GM08714 (cell line): ENCODE measurements around the gene OPTC.

Experiments
- H3K4me3 ChIP-seq: fragments of 200-500 bp; sonication (Bioruptor generic); 2 replicates; pipeline ENCODE4 v1.5.1; 2014; ENCODE audit warnings: mild to moderate bottlenecking, low read length, inconsistent platforms
- ZNF274 ChIP-seq: IDR thresholded peaks from 2 replicates; pipeline ENCODE4 v1.6.1; 2012; ENCODE audit warnings: mild to moderate bottlenecking, low read depth, low read length

The OPTC gene

DNA sequence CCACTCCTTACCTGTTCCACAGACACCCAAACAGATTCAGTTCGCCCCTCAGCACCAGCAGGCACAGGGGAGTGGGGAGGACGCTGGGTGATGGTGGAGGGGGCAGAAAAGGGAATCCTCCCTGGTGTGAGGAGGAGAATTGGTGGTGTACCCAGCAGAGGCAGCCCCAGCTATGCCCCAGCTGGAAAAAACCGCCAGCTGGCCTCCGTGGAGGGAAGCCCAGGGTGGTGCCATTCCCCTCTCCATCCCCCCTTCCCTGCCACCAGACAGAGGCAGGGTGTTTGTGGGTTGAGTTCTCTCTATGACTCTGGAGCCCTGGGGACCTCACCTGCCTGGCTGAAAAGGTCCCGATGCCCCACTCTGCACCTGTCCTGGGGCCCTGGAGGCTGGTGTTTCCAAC, 27.9 kb downstream of the OPTC start:
- H3K4me3 ChIP-seq: no peak overlapping the region
- TF ChIP-seq ZNF274: no peak

- no peak for TF ChIP-seq ZNF274
- H3K4me3 ChIP-seq: no peak overlapping the region
These were observed 28.3 kb downstream of the OPTC start for GRCh38 chr1:203522237-203522636.

DNA sequence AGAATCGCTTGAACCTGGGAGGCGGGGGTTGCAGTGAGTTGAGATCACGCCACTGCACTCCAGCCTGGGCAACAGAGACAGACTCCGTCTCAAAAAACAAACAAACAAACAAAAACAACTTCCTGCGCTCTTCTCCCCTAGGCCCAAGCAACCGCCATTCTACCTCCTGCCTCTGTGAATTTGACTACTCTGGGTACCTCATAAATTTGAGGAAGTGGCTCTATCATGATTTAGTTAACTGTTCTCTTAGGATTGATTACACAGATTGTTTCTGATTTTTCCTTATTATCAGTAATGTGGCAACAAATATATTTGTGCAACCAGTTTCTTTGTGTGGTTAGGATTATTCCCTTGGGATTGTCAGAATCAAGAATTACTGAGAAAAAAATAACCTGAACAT, 29.7 kb downstream of the OPTC start:
- H3K4me3 ChIP-seq: no peak overlapping the region
- TF ChIP-seq ZNF274: no peak

DNA sequence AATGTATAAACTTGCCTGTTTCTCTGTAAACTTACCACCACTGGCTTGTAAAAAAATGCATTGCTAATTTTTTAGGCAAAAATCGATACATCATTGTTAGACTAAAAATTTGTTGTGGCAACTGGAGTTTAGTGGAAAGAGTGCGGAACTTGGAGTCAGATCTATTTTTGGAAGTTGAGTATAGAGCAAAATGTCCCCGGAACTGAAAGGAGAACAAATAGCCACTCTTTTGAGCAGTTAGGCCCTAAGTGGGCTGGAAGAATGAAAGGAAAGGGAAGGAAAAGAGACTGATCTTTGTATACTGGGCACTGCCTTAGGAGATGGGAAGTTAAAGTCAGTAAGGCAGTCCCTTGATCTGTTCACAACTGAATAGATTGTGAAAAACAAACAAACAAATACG, 30.2 kb downstream of the OPTC start:
- H3K4me3 ChIP-seq: no peak overlapping the region
- no peak for TF ChIP-seq ZNF274

DNA sequence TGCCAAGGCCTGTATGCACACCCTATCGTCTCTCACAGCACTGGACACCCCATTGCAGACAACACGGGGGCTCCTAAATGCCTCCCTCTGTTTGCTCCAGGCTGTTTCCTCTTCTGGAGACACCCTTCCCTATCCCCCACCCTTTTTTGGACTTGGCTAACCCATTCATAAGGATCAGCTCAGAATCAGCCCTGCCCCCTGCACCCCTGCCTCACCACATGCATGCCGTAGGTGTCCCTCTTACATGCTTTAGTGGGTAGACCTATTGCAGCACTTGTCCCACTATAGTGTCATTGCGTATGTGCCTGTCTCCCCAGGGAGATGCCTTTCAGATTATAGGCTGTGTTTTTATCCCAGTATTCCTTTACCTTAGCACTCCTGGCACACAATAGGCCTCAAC, 30.9 kb downstream of the OPTC start:
- TF ChIP-seq ZNF274: no peak
- no peak overlapping the region for H3K4me3 ChIP-seq

GRCh38 chr1:203525685-203526084, 31.7 kb downstream of the OPTC start:
- no peak overlapping the region for H3K4me3 ChIP-seq
- no peak for TF ChIP-seq ZNF274

DNA sequence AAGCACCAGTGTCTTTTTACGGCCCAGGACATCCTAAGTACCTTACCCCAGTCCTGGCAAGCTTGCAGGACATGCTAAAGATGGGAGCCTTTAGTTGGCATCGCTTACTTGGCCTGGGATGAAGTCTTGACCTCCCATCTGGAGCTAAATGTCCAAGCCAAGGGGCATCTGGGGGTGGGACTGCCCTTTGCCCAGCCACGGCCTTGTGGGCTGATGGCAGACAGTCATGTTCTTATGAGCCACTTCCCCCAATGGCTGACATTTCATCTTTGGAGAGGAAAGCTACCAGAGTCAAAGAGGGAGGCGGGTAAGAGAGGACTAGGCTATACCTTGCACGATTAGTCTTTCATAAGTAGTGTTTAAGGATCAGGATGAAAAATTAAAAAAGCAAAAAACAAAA, 32.2 kb downstream of the OPTC start:
- TF ChIP-seq ZNF274: no peak
- no peak overlapping the region for H3K4me3 ChIP-seq

GRCh38 chr1:203526572-203526971, 32.6 kb downstream of the OPTC start:
- H3K4me3 ChIP-seq: no peak overlapping the region

DNA sequence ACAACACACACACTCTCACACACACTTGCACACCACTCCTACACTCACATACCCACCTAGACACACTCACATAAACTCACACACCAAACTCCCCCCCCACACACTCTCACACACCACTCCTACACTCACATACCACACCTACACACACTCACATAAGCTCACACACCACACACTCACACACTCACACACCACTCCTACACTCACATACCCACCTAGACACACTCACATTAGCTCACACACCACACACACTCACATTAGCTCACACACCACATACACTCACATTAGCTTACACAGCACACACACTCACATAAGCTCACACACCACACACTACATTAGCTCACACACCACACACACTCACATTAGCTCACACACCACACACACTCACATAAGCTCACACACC, 33.1 kb downstream of the OPTC start:
- no peak for TF ChIP-seq ZNF274
- H3K4me3 ChIP-seq: no peak overlapping the region

More at GRCh38 chr1:203526572-203526971, 32.6 kb downstream of the OPTC start:
- TF ChIP-seq ZNF274: no peak

DNA sequence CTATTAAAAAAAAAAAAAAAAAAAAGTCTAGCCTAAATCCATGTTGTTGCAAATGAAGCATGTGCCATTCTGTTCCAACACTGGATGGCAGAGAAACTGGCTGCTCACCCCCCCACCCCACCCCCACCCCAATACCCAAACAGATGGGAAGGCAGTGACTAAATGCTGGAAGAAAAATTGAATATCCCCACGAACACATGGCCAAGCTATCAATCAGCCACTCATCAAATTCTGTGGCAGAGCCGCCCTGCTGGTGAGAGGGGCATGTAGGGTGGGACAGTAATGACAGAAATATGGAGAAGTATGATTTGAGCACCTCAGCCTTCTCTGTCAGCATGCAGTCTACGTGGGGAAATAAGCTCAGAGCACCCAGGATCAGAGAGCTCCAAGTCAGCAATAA, 34.1 kb downstream of the OPTC start:
- TF ChIP-seq ZNF274: no peak
- H3K4me3 ChIP-seq: no peak overlapping the region

DNA sequence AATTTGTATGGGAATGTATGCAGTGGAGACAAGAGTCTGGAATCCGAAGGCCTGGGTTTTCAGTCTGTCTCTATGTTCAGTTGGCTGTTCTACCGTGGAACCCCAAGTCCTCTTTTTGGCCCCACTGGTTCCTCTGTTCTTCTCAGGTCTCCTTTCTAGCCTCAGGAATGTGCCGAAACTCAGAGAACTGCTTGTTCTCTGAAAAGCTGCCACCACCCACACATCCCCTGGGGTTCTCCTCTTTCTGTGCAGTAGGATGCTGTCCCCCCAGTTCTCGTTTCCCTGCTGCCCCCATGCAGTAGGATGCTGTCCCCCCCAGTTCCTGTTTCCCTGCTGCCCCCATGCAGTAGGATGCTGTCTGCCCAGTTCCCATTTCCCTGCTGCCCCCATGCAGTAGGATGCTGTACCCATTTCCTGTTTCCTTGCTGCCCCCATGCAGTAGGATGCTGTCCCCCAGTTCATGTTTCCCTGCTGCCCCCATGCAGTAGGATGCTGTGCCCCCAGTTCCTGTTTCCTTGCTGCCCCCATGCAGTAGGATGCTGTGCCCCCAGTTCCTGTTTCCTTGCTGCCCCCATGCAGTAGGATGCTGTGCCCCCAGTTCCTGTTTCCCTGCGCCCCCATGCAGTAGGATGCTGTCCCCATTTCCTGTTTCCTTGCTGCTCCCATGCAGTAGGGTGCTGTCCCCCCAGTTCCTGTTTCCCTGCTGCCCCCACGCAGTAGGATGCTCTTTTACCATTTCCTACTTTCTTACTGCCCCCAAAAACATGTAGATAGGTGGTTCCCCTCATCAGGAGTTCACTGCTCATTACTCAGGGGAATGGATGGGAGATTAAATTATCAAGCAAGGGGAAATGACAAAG, 35.3 kb downstream of the OPTC start:
- H3K4me3 ChIP-seq: no peak overlapping the region
- TF ChIP-seq ZNF274: no peak

GRCh38 chr1:203531063-203531462, 37.1 kb downstream of the OPTC start:
- TF ChIP-seq ZNF274: no peak
- no peak overlapping the region for H3K4me3 ChIP-seq

DNA sequence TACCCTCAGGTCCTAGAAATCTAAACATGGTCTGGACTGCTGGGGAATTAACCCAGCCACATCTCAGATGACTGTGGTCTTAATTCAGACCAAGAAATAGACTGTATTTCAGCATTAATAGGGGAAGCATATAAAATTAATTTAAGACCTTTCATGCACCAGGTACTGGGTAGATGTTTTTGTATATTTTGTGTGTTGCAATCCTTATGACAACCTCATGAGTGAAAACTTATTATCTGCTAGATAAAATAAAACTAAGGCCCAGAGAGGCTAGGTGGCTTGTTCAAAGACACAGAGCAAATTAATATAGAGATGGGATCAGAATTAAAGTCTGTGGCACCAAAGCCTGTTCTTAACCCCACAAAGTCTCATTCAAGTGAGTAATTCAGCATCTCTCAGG, 40.1 kb downstream of the OPTC start:
- no peak for TF ChIP-seq ZNF274
- H3K4me3 ChIP-seq: no peak overlapping the region

DNA sequence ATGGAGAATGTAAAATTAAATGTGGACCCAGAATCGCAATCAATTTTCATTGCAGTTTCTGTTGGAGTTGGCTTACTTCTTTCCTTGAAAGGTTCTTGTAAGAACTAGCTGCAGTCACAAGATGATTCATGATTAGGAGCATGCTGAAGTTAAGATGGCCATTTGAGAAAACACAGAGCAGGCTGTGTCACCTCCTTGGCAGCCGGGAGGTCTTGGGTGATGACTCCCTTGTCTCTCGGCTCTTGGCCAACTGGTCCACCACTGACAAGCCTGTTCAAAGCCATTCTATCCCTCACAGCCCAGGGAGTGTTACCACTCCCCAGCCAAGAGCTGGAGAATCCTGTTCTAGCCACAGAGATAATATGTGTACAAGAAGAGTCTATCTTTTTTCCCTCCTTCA, 40.6 kb downstream of the OPTC start:
- no peak overlapping the region for H3K4me3 ChIP-seq
- no peak for TF ChIP-seq ZNF274

GRCh38 chr1:203536575-203536974, 42.6 kb downstream of the OPTC start:
- no peak overlapping the region for H3K4me3 ChIP-seq
- no peak for TF ChIP-seq ZNF274

DNA sequence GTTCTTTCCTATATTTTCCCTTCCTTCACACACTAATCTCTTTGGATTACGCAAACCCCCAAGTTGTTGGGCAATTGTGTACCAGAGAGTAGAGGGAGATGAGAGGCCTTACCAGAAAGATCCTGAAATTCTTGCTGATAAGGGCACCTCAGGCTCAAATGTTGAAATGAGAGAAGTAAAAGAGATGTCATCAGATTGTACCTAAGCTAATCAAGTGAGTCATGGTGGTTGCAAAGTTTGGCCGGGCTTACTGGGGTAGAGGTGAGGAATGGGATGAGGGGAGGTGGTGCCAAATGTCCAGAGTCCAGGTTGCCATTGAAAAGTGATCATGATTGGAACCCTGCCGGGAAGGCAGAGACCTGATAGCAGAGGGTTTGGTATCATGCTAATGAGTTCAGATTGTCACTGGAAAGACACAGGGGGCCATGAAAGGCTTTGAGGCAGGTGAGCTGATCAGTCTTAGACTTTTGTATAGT, 43.1 kb downstream of the OPTC start:
- H3K4me3 ChIP-seq: no peak overlapping the region
- no peak for TF ChIP-seq ZNF274
